SW 1271 (cell line): ENCODE results near the gene USP46.

Source experiments
- DNase-seq, 2 experiments: peaks; one replicate each; lab custom pipeline; 2025; lab: John Stamatoyannopoulos, UW

Gene USP46

GRCh38 chr4:52618795-52619590, 40.1 kb downstream of the USP46 start:
- DNase-seq: no peak

- DNase-seq: no peak
These were observed 41.6 kb downstream of the USP46 start for GRCh38 chr4:52617336-52618020.

- DNase-seq: no peak
These were observed 44.9 kb downstream of the USP46 start for GRCh38 chr4:52614241-52614640.

DNA sequence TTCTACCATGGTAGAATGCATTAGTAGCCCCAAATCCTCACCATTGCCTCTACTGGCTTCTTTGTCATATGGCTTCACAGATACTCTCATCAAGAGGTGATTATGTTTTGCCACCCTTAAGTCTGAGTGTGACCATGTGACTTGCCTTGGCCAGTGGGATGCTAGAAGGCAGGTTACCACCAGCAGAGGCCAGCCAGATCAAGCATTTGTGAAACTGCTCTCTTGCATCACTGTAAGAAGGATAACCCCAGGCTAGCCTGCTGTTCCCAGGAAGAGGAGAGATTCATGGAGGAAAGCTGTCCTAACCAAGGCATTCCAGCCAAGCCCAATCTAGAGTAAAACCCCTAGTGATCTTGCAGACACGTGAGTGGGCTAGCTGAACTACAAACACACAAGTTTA, 46.8 kb downstream of the USP46 start:
- DNase-seq: no peak

GRCh38 chr4:52611030-52611555, 48.0 kb downstream of the USP46 start:
- no peak for DNase-seq

- DNase-seq: no peak
These were observed 52.4 kb downstream of the USP46 start for GRCh38 chr4:52606726-52607125.

DNA sequence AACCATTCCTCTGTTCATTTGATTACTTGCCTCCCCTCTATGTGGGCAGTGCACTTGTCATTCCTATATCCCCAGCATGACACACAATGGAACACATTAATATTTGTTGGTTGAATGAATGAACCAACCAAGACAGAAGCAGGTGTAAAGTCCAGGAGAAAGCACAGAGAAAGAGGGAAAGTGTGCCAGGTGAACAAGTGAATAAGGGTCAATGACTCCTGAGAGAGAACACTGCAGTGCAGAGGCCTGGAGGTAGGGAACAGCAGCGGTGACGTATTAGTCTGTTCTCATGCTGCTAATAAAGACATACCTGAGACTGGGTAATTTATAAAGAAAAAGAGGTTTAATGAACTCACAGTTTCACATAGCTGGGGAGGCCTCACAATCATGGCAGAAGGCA, 53.1 kb downstream of the USP46 start:
- DNase-seq: no peak

- no peak for DNase-seq
These were observed 54.9 kb downstream of the USP46 start for GRCh38 chr4:52604215-52604614.

DNA sequence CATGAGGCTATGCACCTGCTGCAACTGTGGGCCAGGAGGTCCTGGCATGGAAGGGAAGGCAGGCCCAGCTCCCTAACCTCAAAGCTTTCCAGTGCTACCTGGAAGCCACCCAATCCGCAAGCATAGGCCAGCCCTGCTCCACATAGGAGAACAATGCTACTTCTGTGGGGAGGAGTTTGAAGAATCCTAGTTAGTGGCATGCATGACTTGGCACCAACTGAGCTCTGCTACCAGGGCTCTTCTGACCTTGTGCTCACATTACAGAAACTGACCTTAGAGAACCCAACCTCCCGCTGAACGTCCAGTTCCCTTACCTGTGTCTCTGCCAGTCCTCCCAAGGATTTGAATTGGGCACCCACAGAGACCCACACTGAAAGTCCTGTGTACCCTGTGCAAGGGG, 58.8 kb downstream of the USP46 start:
- DNase-seq: no peak

GRCh38 chr4:52595001-52595400, 64.1 kb downstream of the USP46 start:
- DNase-seq: no peak

- no peak for DNase-seq
These were observed 66.8 kb downstream of the USP46 start for GRCh38 chr4:52592287-52592686.

DNA sequence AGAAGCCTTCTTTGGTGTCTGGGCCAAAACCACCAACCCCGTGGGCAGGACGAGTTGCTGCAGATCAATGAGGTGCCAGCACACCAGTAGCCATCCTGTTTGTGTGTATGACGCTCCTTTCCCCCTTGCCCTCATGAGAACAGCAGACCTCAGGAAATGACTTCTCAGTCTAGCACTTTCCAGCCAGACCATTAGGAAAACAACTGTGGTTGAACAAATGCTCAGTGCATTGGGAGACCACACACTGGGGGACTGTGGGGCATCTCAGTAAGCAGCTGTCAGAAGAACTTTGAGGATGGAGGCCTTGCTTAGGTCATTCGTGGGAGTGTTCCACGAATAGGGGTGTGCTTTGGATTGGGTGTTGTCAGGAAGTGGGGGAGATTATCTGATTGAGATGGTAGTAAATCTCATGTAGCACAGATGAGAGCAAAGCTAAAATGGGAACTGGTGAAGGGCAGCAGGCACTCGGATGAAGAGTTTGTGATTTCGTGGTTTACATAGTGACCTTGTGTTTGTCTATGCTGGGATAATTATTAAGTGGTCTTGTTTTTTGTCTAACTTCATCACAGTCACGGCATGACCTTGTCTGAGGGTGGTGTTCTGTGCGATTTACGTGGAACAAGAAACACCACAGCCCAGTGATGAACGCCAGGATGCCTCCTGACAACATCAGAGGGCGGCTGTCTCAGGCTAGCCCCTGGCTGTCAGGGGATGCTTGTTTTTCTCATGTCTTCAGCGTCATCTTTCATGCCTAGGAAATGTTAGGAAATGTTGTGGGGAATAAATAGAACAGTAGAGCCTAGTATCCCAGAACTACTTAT, 70.1 kb downstream of the USP46 start:
- no peak for DNase-seq

DNA sequence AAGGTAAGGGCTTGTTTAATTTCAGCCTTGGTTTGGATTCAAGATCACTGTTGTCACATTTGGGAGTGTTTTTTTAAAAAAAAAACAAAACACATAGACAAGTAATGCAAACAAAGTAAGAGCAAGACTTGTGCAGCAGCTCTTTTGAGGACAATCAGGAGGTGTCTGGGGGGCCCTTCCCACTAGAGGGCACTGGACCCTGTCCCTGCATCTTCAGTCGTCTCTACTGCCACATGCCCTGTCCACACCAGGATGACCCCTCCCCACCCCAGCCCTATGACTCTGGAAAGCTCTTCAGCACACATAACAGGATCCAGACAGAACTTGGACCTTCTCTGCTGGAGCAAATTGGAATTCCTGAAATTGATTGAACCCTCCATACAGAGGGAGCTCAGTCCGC, 71.0 kb downstream of the USP46 start:
- no peak for DNase-seq

- DNase-seq: no peak
These were observed 73.0 kb downstream of the USP46 start for GRCh38 chr4:52586069-52586468.

DNA sequence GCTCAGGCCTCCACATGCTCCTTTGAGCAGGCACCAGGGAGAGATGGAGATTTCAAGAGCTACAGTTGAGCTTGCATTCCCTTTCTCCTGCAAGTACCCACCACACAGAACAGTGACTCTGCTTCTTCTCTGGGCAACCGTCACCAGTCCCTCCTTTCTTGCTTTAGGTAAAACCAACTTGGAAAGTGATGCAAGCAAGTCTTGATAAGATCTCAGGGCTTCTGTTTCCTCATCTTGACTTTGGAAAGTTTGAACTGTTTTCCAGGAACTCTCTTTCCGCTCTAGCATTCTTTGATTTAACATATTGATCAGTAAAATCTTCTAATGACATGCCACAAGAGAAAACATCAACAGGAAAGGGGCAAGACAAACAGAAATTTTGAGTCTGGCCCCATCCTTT, 73.7 kb downstream of the USP46 start:
- no peak for DNase-seq

- no peak for DNase-seq
These were observed 79.4 kb downstream of the USP46 start for GRCh38 chr4:52579602-52580272.

DNA sequence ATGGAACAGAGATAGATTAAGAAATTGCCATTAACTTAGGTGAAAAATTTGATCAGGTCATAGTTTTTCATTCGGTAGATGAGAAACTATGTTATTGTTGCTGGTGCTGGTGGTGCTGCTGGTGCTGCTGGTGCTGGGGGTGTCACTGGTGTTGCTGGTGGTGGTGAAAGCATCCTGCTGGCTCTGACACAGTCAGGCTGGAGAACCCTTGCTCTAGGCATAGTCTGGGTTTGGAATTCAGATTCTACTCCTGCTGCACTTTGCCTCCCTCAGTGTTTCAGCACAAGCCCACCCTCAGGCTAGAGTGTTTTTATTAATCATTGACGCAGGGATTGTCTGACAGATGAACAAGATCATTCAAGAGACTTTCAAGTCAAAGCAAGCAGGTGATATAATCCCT, 80.2 kb downstream of the USP46 start:
- DNase-seq: no peak

DNA sequence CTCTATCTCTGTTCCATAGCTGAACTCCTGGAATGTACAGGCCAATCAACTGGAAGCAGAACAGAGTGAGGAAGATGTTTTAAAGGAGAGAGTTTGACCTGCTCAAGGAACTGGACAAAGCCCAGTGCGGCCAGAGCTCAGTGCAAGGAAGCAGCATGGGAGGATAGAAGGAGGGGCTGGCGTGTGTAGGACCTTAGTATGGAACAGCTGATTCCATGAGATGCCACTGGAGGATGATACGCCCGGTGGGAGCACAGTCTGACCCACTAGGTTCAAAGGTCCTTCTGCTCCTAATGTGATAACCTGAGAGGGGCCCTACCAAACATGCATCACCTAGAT, 81.5 kb downstream of the USP46 start:
- no peak for DNase-seq

GRCh38 chr4:52576961-52577623, 82.0 kb downstream of the USP46 start:
- DNase-seq: no peak

DNA sequence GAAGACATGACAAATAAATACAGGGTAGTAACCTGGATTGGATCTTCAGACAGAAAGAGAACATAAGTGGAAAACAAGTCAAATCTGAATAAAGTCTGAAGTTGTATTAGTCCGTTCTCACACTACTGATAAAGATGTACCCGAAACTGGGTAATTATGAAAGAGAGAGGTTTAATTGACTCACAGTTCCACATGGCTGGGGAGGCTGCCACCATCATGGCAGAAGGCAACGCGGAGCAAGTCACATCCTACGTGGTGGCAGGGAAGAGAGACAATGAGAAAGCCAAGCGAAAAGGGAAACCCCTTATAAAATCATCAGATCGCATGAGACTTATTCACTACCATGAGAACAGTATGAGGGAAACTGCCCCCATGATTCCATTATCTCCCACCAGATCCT, 82.8 kb downstream of the USP46 start:
- DNase-seq: no peak

DNA sequence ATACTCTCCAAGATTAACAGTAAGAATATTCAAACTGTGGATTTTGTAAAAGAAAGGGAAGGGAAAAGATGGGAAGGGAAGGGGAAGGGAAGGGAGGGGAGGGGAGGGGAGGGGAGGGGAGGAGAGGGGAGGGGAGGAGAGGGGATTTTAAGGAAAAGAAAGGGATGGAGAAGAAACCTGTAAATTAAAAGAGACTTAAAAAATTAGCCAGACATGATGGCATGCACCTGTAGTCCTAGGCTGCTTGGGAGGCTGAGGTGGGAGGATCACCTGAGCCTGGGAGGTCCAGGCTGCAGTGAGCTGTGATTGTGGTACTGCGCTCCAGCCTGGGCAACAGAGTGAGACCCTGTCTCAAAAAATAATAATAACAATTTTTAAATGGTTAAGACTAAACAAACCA, 83.7 kb downstream of the USP46 start:
- no peak for DNase-seq

DNA sequence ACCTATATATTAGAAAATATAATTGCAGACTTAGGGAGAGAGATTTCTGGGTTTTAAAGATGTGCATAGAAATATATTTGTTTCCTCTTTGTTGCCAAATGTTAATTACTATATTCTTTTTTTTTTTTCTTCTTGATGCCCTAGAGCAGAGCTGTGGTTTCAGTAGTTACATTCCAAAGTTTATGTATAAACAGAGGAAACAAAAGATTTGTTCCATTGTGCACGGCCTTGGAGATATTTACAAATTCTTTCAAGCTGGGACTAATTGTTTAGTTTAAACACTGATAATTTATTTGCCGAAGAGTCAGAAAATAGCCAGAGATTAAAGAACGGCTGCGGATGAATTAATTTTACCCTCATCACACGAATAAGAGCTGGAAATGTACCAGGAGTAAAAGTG, 85.1 kb downstream of the USP46 start:
- no peak for DNase-seq
